Medulla oblongata (tissue), 1 donor: Measurements from ENCODE around the gene PHACTR2.
"Not testable (repeated sequence)": the region's sequence is repeated elsewhere in the genome, so short reads cannot be mapped to it uniquely, and the experiment has no call there.

Experiments
- DNase-seq: peaks from one replicate; pipeline ENCODE4 v3.0.0-alpha.2; 2015; ENCODE audit errors: extremely low spot score

The PHACTR2 gene

DNA sequence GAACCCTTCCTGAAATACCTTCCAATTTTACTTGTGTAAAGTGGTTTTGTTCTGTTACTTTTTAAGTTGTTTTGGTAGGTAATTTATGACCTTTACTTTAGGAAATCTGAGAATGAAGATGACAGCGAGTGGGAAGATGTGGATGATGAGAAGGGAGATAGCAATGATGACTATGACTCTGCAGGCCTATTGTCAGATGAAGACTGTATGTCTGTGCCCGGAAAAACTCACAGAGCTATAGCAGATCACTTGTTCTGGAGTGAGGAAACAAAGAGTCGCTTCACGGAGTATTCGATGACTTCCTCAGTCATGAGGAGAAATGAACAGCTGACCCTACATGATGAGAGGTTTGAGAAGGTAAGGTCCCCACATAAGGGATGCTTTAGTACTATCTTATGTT lies 179.9 kb downstream of the PHACTR2 start:
- DNase-seq, result no peak

GRCh38 chr6:143859891-143860660 lies 182.3 kb downstream of the PHACTR2 start:
- no peak for DNase-seq

GRCh38 chr6:143863771-143864170 lies 186.0 kb downstream of the PHACTR2 start:
- no peak for DNase-seq

DNA sequence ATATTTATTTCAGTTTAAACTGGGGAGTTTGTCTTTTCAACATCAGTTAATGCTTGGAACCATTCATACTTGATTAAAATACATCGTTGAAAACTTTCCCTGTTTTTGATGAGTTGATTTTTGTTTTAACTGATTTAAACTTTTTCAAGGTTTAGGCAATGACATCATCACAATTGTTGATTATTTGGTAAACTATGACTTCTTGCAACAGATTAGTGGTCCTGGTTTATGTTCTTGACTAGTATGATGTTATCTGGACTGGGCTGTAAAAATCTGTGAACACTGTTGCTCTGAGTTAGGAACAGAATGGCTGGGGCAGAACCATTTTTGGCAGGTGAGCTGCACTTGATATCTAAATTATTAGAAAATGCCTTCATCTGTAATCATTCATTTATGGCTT lies 186.5 kb downstream of the PHACTR2 start, which contains the start of gene ZC2HC1B:
TSS of gene ZC2HC1B (plus strand) at position 241 of the 400 bp plus-strand sequence. CDS start at position 307, 66 bp downstream.
- DNase-seq, result no peak

- DNase-seq, result no peak
Measured at GRCh38 chr6:143867236-143867635, 189.5 kb downstream of the PHACTR2 start.

DNA sequence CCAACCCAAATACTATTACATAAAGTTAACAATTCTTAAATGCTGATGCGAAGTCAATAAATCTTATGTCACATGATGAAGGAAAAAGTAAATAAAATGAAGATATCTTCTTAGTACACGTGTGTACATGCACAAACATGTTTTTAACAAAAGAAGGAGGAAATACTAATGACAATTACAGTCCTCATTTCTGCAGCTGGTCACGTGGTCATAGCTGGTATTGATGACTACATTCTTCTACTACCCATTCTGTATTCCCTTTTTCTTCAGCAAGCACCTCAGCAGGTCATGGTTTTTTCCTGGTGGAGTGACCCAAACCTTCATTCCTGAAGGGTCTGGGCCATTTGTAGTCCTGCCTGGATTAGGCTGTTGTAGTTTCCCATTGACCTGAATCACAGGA lies 191.0 kb downstream of the PHACTR2 start:
- not testable (repeated sequence) for DNase-seq

- DNase-seq, result not testable (repeated sequence)
Measured at GRCh38 chr6:143871202-143871730, 193.5 kb downstream of the PHACTR2 start.

DNA sequence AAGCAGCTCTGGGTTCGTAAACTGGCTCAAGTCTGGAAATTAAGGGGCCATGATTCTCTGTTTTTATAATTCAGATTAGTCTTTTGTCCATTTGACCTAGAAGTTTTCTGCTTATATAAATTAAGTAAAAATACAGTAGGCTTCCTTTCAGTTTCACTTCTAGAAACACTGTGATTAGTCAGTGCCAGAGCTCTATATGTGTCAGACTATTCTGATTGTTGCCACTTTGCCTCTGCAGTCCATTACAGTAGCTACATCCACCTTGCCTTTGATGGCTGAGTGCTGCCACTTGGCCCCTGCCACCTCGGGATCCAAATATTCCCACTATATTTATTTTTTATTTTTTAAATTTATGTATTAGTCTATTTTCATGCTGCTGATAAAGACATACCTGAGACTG lies 194.4 kb downstream of the PHACTR2 start:
- DNase-seq, result no peak

DNA sequence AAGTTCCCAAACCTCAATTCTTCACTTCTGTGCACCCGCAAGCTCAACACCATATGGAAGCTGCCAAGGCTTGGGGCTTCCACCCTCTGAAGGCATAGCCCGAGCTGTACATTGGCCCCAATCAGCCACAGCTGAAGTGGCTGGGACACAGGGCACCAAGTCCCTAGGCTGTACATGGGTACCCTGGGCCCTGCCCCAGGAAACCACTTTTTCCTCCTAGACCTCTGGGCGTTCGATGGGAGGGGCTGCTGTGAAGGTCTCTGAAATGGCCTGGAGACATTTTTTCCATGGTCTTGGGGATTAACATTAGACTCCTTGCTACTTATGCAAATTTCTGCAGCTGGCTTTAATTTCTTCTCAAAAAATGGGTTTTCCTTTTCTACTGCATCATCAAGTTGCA lies 195.8 kb downstream of the PHACTR2 start:
- DNase-seq, result not testable (repeated sequence)

DNA sequence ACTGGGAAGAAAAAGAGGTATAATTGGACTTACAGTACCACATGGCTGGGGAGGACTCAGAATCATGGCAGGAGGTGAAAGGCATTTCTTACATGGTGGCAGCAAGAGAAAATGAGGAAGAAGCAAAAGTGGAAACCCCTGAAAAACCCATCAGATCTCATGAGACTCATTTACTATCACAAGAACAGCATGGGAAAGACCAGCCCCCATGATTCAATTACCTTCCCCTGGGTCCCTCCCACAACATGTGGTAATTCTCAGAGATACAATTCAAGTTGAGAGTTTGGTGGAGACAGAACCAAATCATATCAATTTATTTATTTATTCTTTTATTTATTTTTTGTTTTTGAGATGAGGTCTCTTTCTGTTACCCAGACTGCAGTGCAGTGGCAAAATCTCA lies 196.7 kb downstream of the PHACTR2 start:
- not testable (repeated sequence) for DNase-seq

- no peak for DNase-seq
Measured at GRCh38 chr6:143877584-143878271, 200.0 kb downstream of the PHACTR2 start.

- no peak for DNase-seq
Measured at GRCh38 chr6:143878272-143878760, 200.6 kb downstream of the PHACTR2 start.

GRCh38 chr6:143880412-143880811 lies 202.6 kb downstream of the PHACTR2 start:
- DNase-seq, result no peak
